ENCODE results near the gene KLF6. TPM values are rescaled to one million over a fixed set of nuclear protein-coding genes. Genes with fewer than 3 reads are reported as not detected.

The KLF6 gene
- total and polyA plus RNA-seq, 2 donors (not counting 3 experiments of a cell fraction or from before 2014, with no cell fraction given): 183 to 307 TPM

DNA sequence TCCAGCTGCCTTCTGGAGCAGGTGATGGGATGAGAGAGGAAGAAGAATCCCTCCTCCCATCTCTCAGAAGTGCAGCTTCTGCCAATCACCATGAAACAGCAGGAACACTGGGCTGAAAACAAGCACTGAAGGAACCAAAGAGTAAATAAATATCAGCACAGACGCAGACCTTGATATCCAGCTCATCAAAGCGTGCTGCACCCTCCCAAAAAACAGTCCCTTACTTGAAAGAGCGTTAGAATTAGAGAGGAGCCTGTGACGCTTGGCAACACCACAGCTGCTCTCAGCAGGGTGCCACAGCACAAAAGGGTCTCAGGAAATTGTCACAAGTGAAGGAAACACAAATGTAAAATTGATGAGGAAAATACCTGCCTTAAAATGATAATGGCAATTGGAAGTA is 39.5 kb downstream of the KLF6 start:
- CTCF ChIA-PET: interaction anchor here (0.6 to 1.8 kb wide), 2 partner anchors 9 to 564 kb away, joined by 3 to 6 read pairs; no protein-coding TSS in a partner anchor
- peaks cover 19% of the 10 kb centered on the region for H3K4me1 ChIP-seq (ENCODE audit: control insufficient read depth, extremely low read depth, insufficient read depth, low read length)
- no peak overlapping the region for H2AFZ ChIP-seq (ENCODE audit: low read depth, low read length)
- H3K9me3 ChIP-seq (replicated peaks; ENCODE audit: control insufficient read depth, insufficient read depth, low read length): no peaks in the 10 kb centered on the region
- DNase-seq (ENCODE audit: low read depth, low spot score) (no peak), FAIRE-seq (no peak)
- BruUV-seq (replicated peaks): no TSS peak
- no peaks in the 10 kb centered on the region for H3K9me1 ChIP-seq (replicated peaks; ENCODE audit: control insufficient read depth, extremely low read depth, insufficient read depth, low read length)
- H3K4me2 ChIP-seq (ENCODE audit: insufficient read depth, low read length): no peak overlapping the region
- no peak overlapping the region for H3K9ac ChIP-seq (replicated peaks; ENCODE audit: extremely low read depth, insufficient read depth, low read length)
- H3K27me3 ChIP-seq (ENCODE audit: control insufficient read depth in 2 of 2, insufficient read depth in 2 of 2, low read length in 2 of 2): no peaks in the 10 kb centered on the region
- no peaks in the 10 kb centered on the region for H3K36me3 ChIP-seq (ENCODE audit: control insufficient read depth in 2 of 2, extremely low read depth in 1 of 2, insufficient read depth in 2 of 2, low read length in 2 of 2)
- dilution Hi-C loops (cut with MboI; ENCODE audit: extremely low pct_ligation_motif_present, low sequenced_read_pairs) (no loop called here), intact Hi-C loops (cut with micrococcal nuclease) (no loop called here)
- H4K20me1 ChIP-seq (replicated peaks; ENCODE audit: control insufficient read depth, extremely low read depth, insufficient read depth, low read length): no peaks in the 10 kb centered on the region
- TF ChIP-seq GATA2 (IDR thresholded peaks at IDR 0.05; ENCODE audit: insufficient read depth, insufficient read length, low read depth, low read length) (no peak), JUN (IDR thresholded peaks at IDR 0.05; ENCODE audit: borderline replicate concordance, insufficient read depth, insufficient read length, low read depth) (no peak), MYC (IDR thresholded peaks at IDR 0.05; ENCODE audit: low read depth, low read length) (no peak), POLR2A (IDR thresholded peaks at IDR 0.05; ENCODE audit: low read depth, low read length) (no peak), EZH2 (IDR thresholded peaks at IDR 0.05; ENCODE audit: borderline replicate concordance, low read depth, low read length, severe bottlenecking) (no peak), POLR2AphosphoS5 (IDR thresholded peaks at IDR 0.05; ENCODE audit: insufficient read depth, low read depth, low read length) (no peak), FOS (IDR thresholded peaks at IDR 0.05; ENCODE audit: borderline replicate concordance, insufficient read depth, low read length) (no peak)
- TF ChIP-seq, protein P1, sequence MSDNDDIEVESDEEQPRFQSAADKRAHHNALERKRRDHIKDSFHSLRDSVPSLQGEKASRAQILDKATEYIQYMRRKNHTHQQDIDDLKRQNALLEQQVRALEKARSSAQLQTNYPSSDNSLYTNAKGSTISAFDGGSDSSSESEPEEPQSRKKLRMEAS (IDR thresholded peaks at IDR 0.05; ENCODE audit: insufficient read depth, insufficient read length): no peak
- TF ChIP-seq, protein P2, sequence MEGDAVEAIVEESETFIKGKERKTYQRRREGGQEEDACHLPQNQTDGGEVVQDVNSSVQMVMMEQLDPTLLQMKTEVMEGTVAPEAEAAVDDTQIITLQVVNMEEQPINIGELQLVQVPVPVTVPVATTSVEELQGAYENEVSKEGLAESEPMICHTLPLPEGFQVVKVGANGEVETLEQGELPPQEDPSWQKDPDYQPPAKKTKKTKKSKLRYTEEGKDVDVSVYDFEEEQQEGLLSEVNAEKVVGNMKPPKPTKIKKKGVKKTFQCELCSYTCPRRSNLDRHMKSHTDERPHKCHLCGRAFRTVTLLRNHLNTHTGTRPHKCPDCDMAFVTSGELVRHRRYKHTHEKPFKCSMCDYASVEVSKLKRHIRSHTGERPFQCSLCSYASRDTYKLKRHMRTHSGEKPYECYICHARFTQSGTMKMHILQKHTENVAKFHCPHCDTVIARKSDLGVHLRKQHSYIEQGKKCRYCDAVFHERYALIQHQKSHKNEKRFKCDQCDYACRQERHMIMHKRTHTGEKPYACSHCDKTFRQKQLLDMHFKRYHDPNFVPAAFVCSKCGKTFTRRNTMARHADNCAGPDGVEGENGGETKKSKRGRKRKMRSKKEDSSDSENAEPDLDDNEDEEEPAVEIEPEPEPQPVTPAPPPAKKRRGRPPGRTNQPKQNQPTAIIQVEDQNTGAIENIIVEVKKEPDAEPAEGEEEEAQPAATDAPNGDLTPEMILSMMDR (IDR thresholded peaks at IDR 0.05; ENCODE audit: extremely low read depth in 1 of 2, insufficient read depth in 1 of 2, low read depth in 1 of 2, low read length in 2 of 2): no peak
- POLR2A ChIA-PET: no interaction called here
- no peaks in the 10 kb centered on the region for H3K79me2 ChIP-seq (ENCODE audit: control insufficient read depth, insufficient read depth, low read length)
- H3K27ac ChIP-seq (ENCODE audit: insufficient read depth, low read depth, low read length): no peak overlapping the region
- no peak overlapping the region for H3K4me3 ChIP-seq (replicated peaks in 1 of 3; ENCODE audit: insufficient read depth in 1 of 3, low read depth in 1 of 3, low read length in 3 of 3)

Data from endothelial cell of umbilical vein (primary cell).